Left renal cortex interstitium (tissue), 4 donors: ENCODE measurements around the gene ATG10. TPM values are rescaled to one million over a fixed set of nuclear protein-coding genes. Genes with fewer than 3 reads are reported as not detected.
"Not testable (repeated sequence)": the region's sequence is repeated elsewhere in the genome, so short reads cannot be mapped to it uniquely, and the experiment has no call there.

Source experiments
- DNase-seq, 4 donors: peaks; one replicate each; pipeline ENCODE4 v3.0.0-alpha.2; 2013; ENCODE audit warnings: low read depth in 4 of 4, low spot score in 2 of 4, missing footprints in 1 of 4
- polyA plus RNA-seq, 4 donors: library from polyadenylated mRNA; unstranded; fragments of 120-200 nt; gene quantifications; one replicate each; pipeline ENCODE4 v1.2.1, GENCODE V29; 2013; ENCODE audit not compliant: insufficient read length in 4 of 4

The ATG10 gene
- polyA plus RNA-seq, 4 donors = 10.2 to 17.8 (median 12.8) TPM

GRCh38 chr5:82208371-82208770 is 236.5 kb downstream of the ATG10 start:
- no peak for DNase-seq

DNA sequence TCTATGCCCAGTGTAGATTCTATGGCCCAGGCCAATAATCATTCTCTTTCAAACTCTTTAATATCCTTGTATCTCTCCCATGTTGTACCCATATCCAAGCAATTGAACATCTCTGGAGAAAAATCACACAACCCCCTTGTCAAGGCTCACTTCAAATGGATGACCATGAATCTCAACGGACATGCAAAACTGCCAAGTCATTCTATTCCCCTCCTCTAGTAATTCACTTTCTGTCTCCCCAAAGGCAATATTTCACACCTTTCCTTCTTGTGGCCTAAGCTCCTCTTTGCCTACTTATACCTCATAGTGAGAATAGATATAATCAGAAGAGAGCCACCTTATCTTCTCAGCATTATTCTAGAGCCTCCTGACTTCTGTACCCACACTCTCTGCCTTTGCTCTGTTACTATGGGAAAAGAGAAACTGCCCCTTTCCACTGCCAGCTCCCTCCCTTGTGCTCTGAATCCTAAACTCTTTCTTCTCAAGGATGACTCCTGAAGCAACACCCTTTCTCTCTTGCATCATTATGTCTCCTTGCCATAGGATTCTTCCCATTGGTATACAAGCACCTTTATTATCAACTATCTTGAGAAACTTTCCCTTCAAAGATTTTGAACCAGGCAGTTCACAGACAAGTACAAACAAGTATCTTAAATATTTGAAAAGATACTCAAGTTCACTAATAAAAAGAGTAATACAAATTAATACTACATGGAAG is 240.2 kb downstream of the ATG10 start:
- no peak for DNase-seq

DNA sequence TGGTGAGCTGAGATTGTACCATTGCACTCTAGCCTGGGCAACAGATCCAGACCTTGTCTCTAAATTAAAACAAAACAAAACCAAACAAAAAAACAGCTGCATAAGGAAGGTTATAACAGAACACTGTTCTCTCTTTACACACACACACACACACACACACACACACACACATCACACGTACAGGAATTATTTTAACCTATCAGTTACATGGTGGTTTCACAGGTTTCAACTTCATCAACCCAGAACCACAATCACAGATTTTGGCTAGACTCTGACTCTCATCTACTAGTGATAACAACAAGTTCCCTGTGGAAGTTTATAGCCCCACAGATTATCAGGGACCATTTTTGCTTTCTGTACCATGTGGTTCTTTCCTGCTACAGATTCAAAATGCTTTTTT is 246.1 kb downstream of the ATG10 start:
- DNase-seq = no peak

GRCh38 chr5:82218374-82219156 is 246.7 kb downstream of the ATG10 start:
- no peak for DNase-seq

GRCh38 chr5:82221020-82221419 is 249.2 kb downstream of the ATG10 start:
- DNase-seq = no peak

DNA sequence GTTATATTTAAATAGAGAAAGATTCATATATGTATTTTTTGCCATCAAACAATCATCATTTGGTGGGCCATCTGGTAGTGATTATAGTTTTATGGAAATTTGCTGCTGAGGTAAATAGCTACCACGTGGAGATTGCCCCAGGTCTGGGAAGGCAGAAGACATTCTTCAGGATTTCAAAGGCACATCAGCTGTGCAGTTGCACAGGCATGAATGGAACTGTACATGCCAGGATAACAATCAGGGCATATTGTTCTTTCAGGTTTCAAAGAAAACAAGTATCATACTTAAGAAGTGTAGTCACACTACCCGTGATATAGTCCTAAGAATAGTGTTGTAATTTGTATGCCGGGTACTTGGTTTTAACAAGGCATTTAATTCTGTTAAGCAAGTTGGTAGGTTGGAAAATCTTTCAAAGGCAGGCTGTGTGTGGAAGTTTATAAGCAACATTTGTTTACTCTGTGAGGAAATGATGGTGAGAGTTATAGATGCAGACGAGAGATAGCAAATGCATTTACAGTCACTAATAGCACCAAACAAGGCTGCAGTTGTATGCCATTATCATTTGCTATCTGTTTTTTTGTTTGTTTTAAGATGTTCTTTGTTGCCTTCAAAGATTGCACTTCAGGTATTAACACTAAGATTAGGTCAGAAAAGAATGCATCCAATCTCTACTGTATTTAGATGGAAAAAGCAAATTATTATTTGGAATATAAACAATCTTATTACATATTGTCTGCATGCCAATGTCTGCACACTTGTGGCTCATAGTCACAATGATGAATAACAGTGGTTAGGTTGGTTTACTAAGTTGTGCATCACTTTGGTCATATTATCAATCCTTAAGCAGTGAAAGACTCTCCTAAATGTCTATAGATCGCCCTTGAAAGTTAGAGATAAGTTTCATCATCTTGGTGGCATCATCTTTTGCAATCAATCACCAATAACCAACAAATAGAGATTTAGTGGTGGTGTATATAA is 251.1 kb downstream of the ATG10 start:
- DNase-seq = no peak

GRCh38 chr5:82225525-82226172 is 253.8 kb downstream of the ATG10 start:
- DNase-seq = peak; percentile 34 to 60 (median 38)

GRCh38 chr5:82234885-82235284 is 263.1 kb downstream of the ATG10 start:
- DNase-seq = no peak

DNA sequence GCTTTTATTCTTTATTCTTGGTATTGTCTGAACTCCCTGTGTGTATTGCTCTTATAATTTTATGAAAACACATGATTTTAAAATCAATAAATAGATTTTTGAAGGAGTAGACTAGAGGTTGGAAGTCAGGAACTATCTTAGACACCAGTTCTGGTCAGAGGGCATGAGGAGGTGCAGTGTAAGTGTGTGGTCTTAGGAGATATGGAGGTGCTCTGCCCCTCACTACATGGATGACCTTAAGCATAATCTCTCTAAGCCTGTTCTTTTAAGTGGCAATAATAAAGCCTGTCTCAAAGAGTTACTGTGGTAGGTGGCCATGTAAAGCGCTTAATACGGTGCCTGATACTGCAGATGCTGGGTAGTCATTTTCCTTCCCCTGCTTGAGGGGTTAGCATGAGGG is 272.3 kb downstream of the ATG10 start:
- DNase-seq = no peak

DNA sequence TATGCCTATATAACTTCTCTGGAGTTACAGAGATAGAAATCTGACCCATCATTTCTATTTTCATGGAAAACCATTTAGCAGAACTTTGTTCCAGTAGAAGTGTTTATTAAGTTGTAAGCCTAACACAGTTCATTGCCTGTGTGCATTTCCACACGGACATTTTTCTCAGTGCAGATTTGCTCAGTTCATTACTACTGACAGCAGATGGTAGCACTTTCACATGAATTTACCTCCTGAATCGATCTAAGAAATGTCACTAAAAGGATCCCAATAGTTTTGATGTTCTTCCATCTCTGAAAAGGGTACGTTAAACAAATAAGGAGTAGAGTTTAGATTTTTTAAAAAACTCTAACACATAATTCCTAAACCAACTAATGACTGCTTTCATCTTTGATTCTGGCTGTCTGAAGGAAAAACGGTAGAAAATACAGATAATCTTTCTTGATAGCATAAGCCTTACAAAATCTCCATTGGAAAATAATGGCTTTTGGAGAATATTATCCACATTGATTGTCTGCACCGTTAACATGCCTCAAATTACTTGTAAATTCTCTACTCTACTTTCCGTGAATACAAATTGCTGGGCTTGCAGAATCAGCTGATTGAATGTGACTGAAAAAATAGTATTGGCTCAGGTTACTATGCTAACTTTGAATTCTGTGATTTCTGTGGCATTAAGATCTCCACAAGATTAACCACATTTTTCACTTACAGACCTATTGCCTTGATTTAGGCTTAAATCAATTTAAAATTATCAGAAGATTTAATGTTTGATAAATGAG is 273.2 kb downstream of the ATG10 start:
- no peak for DNase-seq

- no peak for DNase-seq
These were observed 275.2 kb downstream of the ATG10 start for GRCh38 chr5:82246960-82247574.

- no peak for DNase-seq
These were observed 280.9 kb downstream of the ATG10 start for GRCh38 chr5:82252744-82253143.

DNA sequence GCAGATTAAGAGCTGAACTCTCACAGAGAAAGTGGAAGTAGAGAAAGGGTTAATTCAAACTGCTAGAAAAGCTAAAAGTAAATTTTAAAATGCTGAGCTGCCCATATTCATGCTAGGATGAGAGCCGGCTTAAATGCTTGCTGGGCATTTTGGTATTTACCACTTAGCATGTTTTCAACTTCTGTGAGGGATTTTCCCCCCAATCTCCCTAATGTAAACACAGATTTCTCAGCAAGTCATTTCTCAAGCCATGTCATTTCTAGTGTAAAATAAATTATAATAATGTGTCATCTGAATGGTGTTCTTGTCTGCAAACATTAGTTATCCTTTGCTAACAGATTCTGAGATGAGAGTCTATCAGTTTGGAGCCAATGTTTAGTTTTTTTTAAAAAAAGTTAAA is 284.0 kb downstream of the ATG10 start:
- no peak for DNase-seq

GRCh38 chr5:82257247-82257646 is 285.4 kb downstream of the ATG10 start:
- DNase-seq = no peak

- no peak for DNase-seq
These were observed 285.9 kb downstream of the ATG10 start for GRCh38 chr5:82257729-82258128.

GRCh38 chr5:82259172-82259800 is 287.5 kb downstream of the ATG10 start:
- peak in 1 of 4 donors; percentile 3 for DNase-seq

DNA sequence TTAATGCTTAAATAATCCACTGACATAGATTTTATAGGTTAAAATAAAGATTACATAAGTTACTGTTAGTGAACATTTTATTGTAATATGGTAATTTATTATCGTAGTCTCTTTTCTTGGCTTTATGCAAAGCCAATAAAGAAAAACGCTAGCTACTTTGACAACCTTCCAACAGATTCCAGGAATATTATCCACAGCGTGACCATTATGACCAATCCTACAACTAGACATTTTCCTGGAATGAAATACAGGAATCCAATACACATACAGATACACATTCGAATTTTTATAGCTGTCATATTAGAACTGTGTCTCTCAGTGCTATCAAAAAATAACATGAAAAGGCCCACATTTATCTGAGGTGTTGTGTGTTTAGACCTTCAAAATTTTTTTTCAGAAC is 293.2 kb downstream of the ATG10 start:
- no peak for DNase-seq

DNA sequence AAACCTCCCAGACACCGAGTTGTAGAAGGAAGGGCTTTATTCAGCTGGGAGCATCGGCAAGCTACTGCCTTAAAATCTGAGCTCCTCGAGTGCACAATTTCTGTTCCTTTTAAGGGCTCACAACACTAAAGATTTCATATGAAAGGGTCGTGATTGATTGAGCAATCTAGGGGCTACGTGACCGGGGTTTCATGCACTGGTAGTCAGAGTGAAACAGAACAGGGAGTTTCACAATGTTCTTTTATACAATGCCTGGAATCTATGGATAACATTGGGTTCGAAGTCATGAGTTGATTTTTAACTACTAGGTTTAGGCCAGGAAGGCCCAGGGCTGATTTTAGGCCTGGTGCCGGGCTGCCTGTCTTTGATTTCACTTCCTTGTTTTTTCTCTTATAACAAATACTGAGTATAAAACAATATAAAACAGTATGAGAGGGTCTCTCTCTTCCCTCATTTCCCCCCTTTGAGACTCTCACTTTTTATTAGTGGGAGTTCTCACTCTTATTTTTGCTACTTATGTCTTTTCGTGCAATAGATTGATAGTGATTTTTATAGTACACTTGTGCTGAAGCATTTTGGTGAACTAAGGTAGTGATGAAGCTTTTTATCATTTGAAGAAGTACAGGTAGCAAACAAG is 295.6 kb downstream of the ATG10 start:
- not testable (repeated sequence) for DNase-seq
